Measurements from ENCODE around the gene COX20.

DNA sequence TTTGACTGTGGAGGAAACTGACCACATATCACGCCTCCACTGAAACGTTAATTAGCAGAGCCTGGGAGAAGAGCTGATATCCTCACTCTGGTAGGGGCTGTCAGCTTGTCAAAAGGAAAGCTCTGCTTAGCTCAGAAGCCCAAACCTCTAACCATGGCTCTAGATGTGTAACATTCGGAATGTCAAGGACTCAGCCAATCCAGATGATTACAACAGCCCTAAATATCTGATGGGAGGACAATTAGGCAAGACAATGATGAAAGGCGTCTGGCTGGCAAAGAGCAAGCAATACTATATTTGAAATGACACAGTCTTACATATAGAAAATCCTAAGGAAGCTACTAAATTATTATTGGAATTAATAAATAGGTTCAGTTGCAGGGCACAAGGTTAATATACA lies 45.7 kb upstream of the COX20 start:
- TF ChIP-seq, protein P1, sequence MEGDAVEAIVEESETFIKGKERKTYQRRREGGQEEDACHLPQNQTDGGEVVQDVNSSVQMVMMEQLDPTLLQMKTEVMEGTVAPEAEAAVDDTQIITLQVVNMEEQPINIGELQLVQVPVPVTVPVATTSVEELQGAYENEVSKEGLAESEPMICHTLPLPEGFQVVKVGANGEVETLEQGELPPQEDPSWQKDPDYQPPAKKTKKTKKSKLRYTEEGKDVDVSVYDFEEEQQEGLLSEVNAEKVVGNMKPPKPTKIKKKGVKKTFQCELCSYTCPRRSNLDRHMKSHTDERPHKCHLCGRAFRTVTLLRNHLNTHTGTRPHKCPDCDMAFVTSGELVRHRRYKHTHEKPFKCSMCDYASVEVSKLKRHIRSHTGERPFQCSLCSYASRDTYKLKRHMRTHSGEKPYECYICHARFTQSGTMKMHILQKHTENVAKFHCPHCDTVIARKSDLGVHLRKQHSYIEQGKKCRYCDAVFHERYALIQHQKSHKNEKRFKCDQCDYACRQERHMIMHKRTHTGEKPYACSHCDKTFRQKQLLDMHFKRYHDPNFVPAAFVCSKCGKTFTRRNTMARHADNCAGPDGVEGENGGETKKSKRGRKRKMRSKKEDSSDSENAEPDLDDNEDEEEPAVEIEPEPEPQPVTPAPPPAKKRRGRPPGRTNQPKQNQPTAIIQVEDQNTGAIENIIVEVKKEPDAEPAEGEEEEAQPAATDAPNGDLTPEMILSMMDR (IDR thresholded peaks at IDR 0.05) = no peak
- TF ChIP-seq POLR2AphosphoS5 (IDR thresholded peaks at IDR 0.05) (no peak), EP300 (IDR thresholded peaks at IDR 0.05) (no peak), POLR2A (IDR thresholded peaks at IDR 0.05; ENCODE audit: low read depth) (no peak)
